ENCODE data around the gene PPP2R5A. TPM values are rescaled to one million over a fixed set of nuclear protein-coding genes. Genes with fewer than 3 reads are reported as not detected.
A peak's percentile ranks its signal among the peaks of the same experiment; 100 is the strongest.
"Not testable (repeated sequence)": the region's sequence is repeated elsewhere in the genome, so short reads cannot be mapped to it uniquely, and the experiment has no call there.

Gene PPP2R5A
- total and polyA plus RNA-seq, 4 donors: 33.5 to 45.3 (median 41.2) TPM

DNA sequence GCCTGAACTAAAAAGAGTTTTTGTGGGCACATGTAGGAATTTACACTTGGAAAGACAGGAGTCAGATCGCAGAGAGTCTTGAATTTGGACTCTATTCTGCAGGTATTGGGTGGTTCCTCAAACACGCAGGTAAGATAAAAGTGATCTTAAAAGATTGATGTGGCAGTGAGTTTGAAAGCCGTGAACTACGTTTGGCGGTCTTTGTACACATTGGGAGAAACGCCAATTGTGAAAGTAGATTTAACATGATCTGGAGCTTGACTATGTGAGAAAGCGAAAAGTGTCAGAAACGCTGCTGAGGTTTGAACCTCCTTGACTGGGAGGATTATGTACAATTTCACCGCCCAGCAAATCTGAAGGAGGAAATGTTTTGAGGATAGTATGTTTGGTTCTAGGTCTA lies 1.5 kb upstream of the PPP2R5A start:
- H3K4me1 ChIP-seq (ENCODE audit: control insufficient read depth in 1 of 2, insufficient read depth in 2 of 2, low read length in 2 of 2): peaks cover 0 to 3% of the 10 kb centered on the region in 2 donors
- WGBS, 2 donors: 82 to 86% methylated on average over 9 of the region's 9 CpGs
- ATAC-seq (ENCODE audit: low FRiP score): no peak

GRCh38 chr1:212284332-212284743 lies 872 bp upstream of the PPP2R5A start:
- peak overlapping the region; percentile 32 to 40 for H3K4me3 ChIP-seq (ENCODE audit: low read length in 2 of 2)
- no peak for ATAC-seq (ENCODE audit: low FRiP score)
- DNase-seq: no peak
- H3K4me1 ChIP-seq (ENCODE audit: control insufficient read depth in 1 of 2, insufficient read depth in 2 of 2, low read length in 2 of 2): peaks cover 0 to 3% of the 10 kb centered on the region in 2 donors
- intact Hi-C loops (cut with DNase I): no loop called here
- H3K27me3 ChIP-seq (ENCODE audit: control insufficient read depth in 1 of 2, insufficient read depth in 2 of 2, low read length in 1 of 2): no peaks in the 10 kb centered on the region
- WGBS, 2 donors: 16 to 20% methylated on average over 14 of the region's 14 CpGs
- peak overlapping the region in 1 of 2 donors; percentile 81 for H3K27ac ChIP-seq (ENCODE audit: low read depth in 1 of 2, low read length in 2 of 2)
- no peaks in the 10 kb centered on the region for H3K36me3 ChIP-seq (ENCODE audit: control insufficient read depth in 1 of 2, insufficient read depth in 2 of 2, low read length in 1 of 2)
- no peaks in the 10 kb centered on the region for H3K9me3 ChIP-seq (ENCODE audit: control insufficient read depth, low read length)

More for the DNA sequence above, 1.5 kb upstream of the PPP2R5A start:
- Histone ChIP-seq H3K27me3 (ENCODE audit: control insufficient read depth in 1 of 2, insufficient read depth in 2 of 2, low read length in 1 of 2) (no peaks in the 10 kb centered on the region), H3K9me3 (ENCODE audit: control insufficient read depth, low read length) (no peaks in the 10 kb centered on the region), H3K36me3 (ENCODE audit: control insufficient read depth in 1 of 2, insufficient read depth in 2 of 2, low read length in 1 of 2) (no peaks in the 10 kb centered on the region), H3K4me3 (ENCODE audit: low read length in 2 of 2) (no peak overlapping the region), H3K27ac (ENCODE audit: low read depth in 1 of 2, low read length in 2 of 2) (no peak overlapping the region)
- intact Hi-C loops (cut with DNase I): no loop called here
- DNase-seq: no peak

DNA sequence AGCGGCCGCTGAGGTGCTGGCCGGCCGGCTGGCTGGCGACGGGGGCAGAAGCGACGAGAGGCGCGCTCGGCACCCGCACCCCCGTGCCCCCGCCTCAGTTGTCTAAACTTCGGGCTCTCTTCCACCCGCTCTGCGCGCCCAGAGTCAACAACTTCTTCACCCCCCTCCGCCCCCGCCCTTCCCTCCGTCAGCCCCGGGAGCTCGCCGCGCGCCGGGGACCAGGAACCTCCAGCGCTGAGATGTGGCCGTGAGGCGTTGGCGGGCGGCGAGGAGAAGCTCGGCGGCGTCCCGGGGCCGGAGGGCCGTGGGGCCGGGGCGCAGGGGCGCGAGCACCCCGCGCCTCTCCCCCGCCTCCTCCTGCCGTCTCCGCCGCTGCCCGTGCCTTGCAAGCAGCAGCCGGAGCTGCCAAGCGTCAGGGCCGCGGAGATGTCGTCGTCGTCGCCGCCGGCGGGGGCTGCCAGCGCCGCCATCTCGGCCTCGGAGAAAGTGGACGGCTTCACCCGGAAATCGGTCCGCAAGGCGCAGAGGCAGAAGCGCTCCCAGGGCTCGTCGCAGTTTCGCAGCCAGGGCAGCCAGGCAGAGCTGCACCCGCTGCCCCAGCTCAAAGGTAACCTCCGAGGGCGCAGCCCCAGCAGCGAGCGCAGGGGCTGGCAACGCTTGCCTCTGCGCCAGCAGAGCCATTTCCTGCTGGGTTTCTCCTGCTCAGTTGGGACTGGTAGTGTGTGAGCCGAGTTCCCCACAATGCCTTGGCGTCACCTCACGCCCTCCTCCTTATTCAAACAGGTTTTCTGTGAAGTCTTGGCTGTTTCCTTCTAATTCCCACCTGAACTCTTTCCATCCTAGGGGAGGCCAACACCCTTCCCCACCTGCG lies 710 bp downstream of the PPP2R5A start:
- Histone ChIP-seq H3K9me3 (ENCODE audit: control insufficient read depth, low read length) (no peaks in the 10 kb centered on the region), H3K4me1 (ENCODE audit: control insufficient read depth in 1 of 2, insufficient read depth in 2 of 2, low read length in 2 of 2) (peaks cover 0 to 3% of the 10 kb centered on the region in 2 donors), H3K27ac (ENCODE audit: low read depth in 1 of 2, low read length in 2 of 2) (peak overlapping the region; percentile 75 to 97), H3K27me3 (ENCODE audit: control insufficient read depth in 1 of 2, insufficient read depth in 2 of 2, low read length in 1 of 2) (no peaks in the 10 kb centered on the region), H3K4me3 (ENCODE audit: low read length in 2 of 2) (peak overlapping the region; percentile 69 to 73), H3K36me3 (ENCODE audit: control insufficient read depth in 1 of 2, insufficient read depth in 2 of 2, low read length in 1 of 2) (no peaks in the 10 kb centered on the region)
- DNase-seq (peak; percentile 84 to 90), ATAC-seq (ENCODE audit: low FRiP score) (peak; percentile 39)
- whole genome bisulfite sequencing, 2 donors: 0 to 1% methylated on average over 58 to 85 of the region's 85 CpGs
- intact Hi-C loops (cut with DNase I): loop anchor here in 1 of 2 donors (5.0 kb wide), 3 partner anchors 54 to 209 kb away; no protein-coding TSS in a partner anchor

DNA sequence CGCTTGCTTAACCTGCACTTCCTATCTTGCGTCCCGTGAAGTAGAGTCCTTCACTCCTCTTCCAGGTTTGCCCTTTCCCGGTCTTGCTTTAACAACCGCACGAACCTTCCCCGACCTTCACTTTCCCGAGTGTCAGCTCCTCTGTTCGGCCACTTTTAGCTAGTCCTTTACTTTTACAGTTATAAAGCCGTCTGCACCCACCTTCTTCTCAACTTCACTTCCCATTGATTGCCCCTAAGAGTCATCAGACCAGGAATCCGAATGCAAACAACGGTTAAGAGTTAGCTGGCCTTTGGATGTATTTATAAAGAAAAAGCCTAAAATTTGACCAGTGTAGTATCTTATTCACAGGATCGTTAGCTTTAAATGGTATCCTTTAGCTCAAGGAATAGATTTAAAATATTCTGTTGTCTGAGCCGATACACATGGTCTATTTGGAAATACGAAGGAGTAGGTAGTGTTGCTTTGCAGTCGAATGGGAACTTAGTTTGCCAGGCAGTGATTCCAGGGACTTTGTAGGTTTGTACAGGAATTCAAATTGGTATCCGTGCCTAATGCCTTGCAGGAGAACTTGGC lies 1.4 kb downstream of the PPP2R5A start:
- no peaks in the 10 kb centered on the region for H3K27me3 ChIP-seq (ENCODE audit: control insufficient read depth in 1 of 2, insufficient read depth in 2 of 2, low read length in 1 of 2)
- intact Hi-C loops (cut with DNase I): loop anchor here in 1 of 2 donors (5.0 kb wide), 3 partner anchors 54 to 209 kb away; no protein-coding TSS in a partner anchor
- ATAC-seq (ENCODE audit: low FRiP score): no peak

GRCh38 chr1:212287261-212287895 lies 2.2 kb downstream of the PPP2R5A start:
- no peak for DNase-seq
- H3K4me1 ChIP-seq (ENCODE audit: control insufficient read depth in 1 of 2, insufficient read depth in 2 of 2, low read length in 2 of 2): peaks cover 2 to 9% of the 10 kb centered on the region in 2 donors
- H3K9me3 ChIP-seq (ENCODE audit: control insufficient read depth, low read length): no peaks in the 10 kb centered on the region
- H3K27ac ChIP-seq (ENCODE audit: low read depth in 1 of 2, low read length in 2 of 2): peak overlapping the region in 1 of 2 donors; percentile 55
- no peaks in the 10 kb centered on the region for H3K27me3 ChIP-seq (ENCODE audit: control insufficient read depth in 1 of 2, insufficient read depth in 2 of 2, low read length in 1 of 2)
- ATAC-seq (ENCODE audit: low FRiP score): no peak
- 21 to 25% methylated on average over 3 of the region's 3 CpGs for WGBS, 2 donors
- peak overlapping the region; percentile 69 to 73 for H3K4me3 ChIP-seq (ENCODE audit: low read length in 2 of 2)
- no peaks in the 10 kb centered on the region for H3K36me3 ChIP-seq (ENCODE audit: control insufficient read depth in 1 of 2, insufficient read depth in 2 of 2, low read length in 1 of 2)
- intact Hi-C loops (cut with DNase I): loop anchor here in 1 of 2 donors (5.0 kb wide), 3 partner anchors 55 to 210 kb away; no protein-coding TSS in a partner anchor

More for the DNA sequence above, 1.4 kb downstream of the PPP2R5A start:
- 0 to 1% methylated on average over 17 of the region's 17 CpGs for WGBS, 2 donors
- no peaks in the 10 kb centered on the region for H3K9me3 ChIP-seq (ENCODE audit: control insufficient read depth, low read length)
- H3K4me1 ChIP-seq (ENCODE audit: control insufficient read depth in 1 of 2, insufficient read depth in 2 of 2, low read length in 2 of 2): peaks cover 2 to 7% of the 10 kb centered on the region in 2 donors
- H3K4me3 ChIP-seq (ENCODE audit: low read length in 2 of 2): peak overlapping the region; percentile 69 to 73
- H3K36me3 ChIP-seq (ENCODE audit: control insufficient read depth in 1 of 2, insufficient read depth in 2 of 2, low read length in 1 of 2): no peaks in the 10 kb centered on the region
- H3K27ac ChIP-seq (ENCODE audit: low read depth in 1 of 2, low read length in 2 of 2): peak overlapping the region; percentile 75 to 97
- DNase-seq: no peak

DNA sequence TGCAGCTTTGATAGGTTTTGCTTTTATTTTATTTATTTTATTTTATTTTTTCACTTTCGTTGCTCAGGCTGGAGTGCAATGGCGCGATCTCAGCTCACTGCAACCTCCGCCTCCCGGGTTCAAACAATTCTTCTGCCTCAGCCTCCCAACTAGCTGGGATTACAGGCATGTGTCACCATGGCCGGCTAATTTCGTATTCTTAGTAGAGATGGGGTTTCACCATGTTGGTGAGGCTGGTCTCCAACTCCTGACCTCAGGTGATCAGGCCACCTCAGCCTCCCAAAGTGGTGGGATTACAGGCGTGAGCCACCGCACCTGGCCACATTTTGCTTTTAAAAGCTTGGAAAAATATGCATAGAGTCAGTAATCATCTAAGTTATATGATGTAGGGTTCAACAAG lies 2.8 kb downstream of the PPP2R5A start:
- not testable (repeated sequence) for DNase-seq; H3K27me3 ChIP-seq (ENCODE audit: control insufficient read depth in 1 of 2, insufficient read depth in 2 of 2, low read length in 1 of 2); H3K4me3 ChIP-seq (ENCODE audit: low read length in 2 of 2); ATAC-seq (ENCODE audit: low FRiP score); H3K9me3 ChIP-seq (ENCODE audit: control insufficient read depth, low read length); H3K36me3 ChIP-seq (ENCODE audit: control insufficient read depth in 1 of 2, insufficient read depth in 2 of 2, low read length in 1 of 2)
- peaks cover 2 to 13% of the 10 kb centered on the region in 2 donors for H3K4me1 ChIP-seq (ENCODE audit: control insufficient read depth in 1 of 2, insufficient read depth in 2 of 2, low read length in 2 of 2)
- peak overlapping the region in 1 of 2 donors; percentile 37 for H3K27ac ChIP-seq (ENCODE audit: low read depth in 1 of 2, low read length in 2 of 2)
- intact Hi-C loops (cut with DNase I): loop anchor here in 1 of 2 donors (5.0 kb wide), 3 partner anchors 56 to 211 kb away; no protein-coding TSS in a partner anchor
- WGBS, 2 donors: 90% methylated on average over 9 of the region's 9 CpGs

GRCh38 chr1:212288615-212289014 lies 3.4 kb downstream of the PPP2R5A start:
- peaks cover 2 to 13% of the 10 kb centered on the region in 2 donors for H3K4me1 ChIP-seq (ENCODE audit: control insufficient read depth in 1 of 2, insufficient read depth in 2 of 2, low read length in 2 of 2)
- no peak overlapping the region for H3K4me3 ChIP-seq (ENCODE audit: low read length in 2 of 2)

More at GRCh38 chr1:212288615-212289014, 3.4 kb downstream of the PPP2R5A start:
- no peak for ATAC-seq (ENCODE audit: low FRiP score)
- no peak for DNase-seq
- no peaks in the 10 kb centered on the region for H3K9me3 ChIP-seq (ENCODE audit: control insufficient read depth, low read length)
- no peaks in the 10 kb centered on the region for H3K27me3 ChIP-seq (ENCODE audit: control insufficient read depth in 1 of 2, insufficient read depth in 2 of 2, low read length in 1 of 2)
- intact Hi-C loops (cut with DNase I): loop anchor here in 1 of 2 donors (5.0 kb wide), 3 partner anchors 56 to 211 kb away; no protein-coding TSS in a partner anchor
- peak overlapping the region in 1 of 2 donors; percentile 18 for H3K27ac ChIP-seq (ENCODE audit: low read depth in 1 of 2, low read length in 2 of 2)
- no peaks in the 10 kb centered on the region for H3K36me3 ChIP-seq (ENCODE audit: control insufficient read depth in 1 of 2, insufficient read depth in 2 of 2, low read length in 1 of 2)
